ENCODE measurements around the gene MYLK.

DNA sequence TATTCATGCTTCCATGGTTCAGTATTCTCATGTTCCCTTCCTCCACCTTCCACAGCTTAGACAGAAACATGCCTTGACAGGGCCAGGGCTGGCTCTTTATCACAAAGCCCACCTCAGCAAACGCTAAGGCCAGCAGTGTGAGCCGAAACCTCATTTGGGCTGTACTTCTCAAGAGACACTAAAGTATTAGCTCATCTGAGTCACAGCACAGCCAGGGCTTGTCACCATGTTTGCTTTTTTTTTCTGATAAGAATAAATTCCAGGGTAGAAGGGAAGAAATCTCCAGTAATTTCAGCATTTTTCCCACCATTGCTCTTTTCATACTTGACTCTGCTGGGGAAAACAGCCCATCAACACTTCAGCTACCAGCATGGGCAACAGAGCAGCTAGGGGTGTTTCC is 95.4 kb downstream of the MYLK start:
- no peak for TF ChIP-seq POLR2A (IDR thresholded peaks at IDR 0.05)
- TF ChIP-seq, protein P1, sequence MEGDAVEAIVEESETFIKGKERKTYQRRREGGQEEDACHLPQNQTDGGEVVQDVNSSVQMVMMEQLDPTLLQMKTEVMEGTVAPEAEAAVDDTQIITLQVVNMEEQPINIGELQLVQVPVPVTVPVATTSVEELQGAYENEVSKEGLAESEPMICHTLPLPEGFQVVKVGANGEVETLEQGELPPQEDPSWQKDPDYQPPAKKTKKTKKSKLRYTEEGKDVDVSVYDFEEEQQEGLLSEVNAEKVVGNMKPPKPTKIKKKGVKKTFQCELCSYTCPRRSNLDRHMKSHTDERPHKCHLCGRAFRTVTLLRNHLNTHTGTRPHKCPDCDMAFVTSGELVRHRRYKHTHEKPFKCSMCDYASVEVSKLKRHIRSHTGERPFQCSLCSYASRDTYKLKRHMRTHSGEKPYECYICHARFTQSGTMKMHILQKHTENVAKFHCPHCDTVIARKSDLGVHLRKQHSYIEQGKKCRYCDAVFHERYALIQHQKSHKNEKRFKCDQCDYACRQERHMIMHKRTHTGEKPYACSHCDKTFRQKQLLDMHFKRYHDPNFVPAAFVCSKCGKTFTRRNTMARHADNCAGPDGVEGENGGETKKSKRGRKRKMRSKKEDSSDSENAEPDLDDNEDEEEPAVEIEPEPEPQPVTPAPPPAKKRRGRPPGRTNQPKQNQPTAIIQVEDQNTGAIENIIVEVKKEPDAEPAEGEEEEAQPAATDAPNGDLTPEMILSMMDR (IDR thresholded peaks at IDR 0.05), result no peak
- no peak for TF ChIP-seq EP300 (IDR thresholded peaks at IDR 0.05)
